ENCODE results near the gene CREBBP. TPM values are rescaled to one million over a fixed set of nuclear protein-coding genes. Genes with fewer than 3 reads are reported as not detected.

The CREBBP gene
- total RNA-seq, 1 donor from 2014 or later, result 31.8 TPM

GRCh38 chr16:3879887-3880564 lies 487 bp downstream of the CREBBP start:
- peak; percentile 68 for DNase-seq (ENCODE audit: low spot score)

- DNase-seq (ENCODE audit: low spot score), result peak; percentile 15
Observed at GRCh38 chr16:3879258-3879886, 1.1 kb downstream of the CREBBP start.

- peak; percentile 55 for DNase-seq (ENCODE audit: low spot score)
Observed at GRCh38 chr16:3878610-3879009, 1.9 kb downstream of the CREBBP start.

- DNase-seq (ENCODE audit: low spot score), result no peak
Observed at GRCh38 chr16:3876695-3877094, 3.8 kb downstream of the CREBBP start.

- no peak for DNase-seq (ENCODE audit: low spot score)
Observed at GRCh38 chr16:3876160-3876559, 4.4 kb downstream of the CREBBP start.

- DNase-seq (ENCODE audit: low spot score), result no peak
Observed at GRCh38 chr16:3874794-3875692, 5.5 kb downstream of the CREBBP start.

GRCh38 chr16:3874242-3874641 lies 6.3 kb downstream of the CREBBP start:
- no peak for DNase-seq (ENCODE audit: low spot score)

GRCh38 chr16:3873482-3874173 lies 6.9 kb downstream of the CREBBP start:
- no peak for DNase-seq (ENCODE audit: low spot score)

GRCh38 chr16:3872216-3872895 lies 8.2 kb downstream of the CREBBP start:
- no peak for DNase-seq (ENCODE audit: low spot score)

GRCh38 chr16:3868967-3869366 lies 11.5 kb downstream of the CREBBP start:
- no peak for DNase-seq (ENCODE audit: low spot score)

GRCh38 chr16:3868556-3868955 lies 12.0 kb downstream of the CREBBP start:
- no peak for DNase-seq (ENCODE audit: low spot score)

- DNase-seq (ENCODE audit: low spot score), result no peak
Observed at GRCh38 chr16:3866703-3867431, 13.6 kb downstream of the CREBBP start.

GRCh38 chr16:3865241-3865640 lies 15.3 kb downstream of the CREBBP start:
- DNase-seq (ENCODE audit: low spot score), result no peak

- no peak for DNase-seq (ENCODE audit: low spot score)
Observed at GRCh38 chr16:3864562-3864961, 16.0 kb downstream of the CREBBP start.

GRCh38 chr16:3863587-3863986 lies 16.9 kb downstream of the CREBBP start:
- DNase-seq (ENCODE audit: low spot score), result no peak

- no peak for DNase-seq (ENCODE audit: low spot score)
Observed at GRCh38 chr16:3861808-3862451, 18.6 kb downstream of the CREBBP start.

GRCh38 chr16:3859889-3860288 lies 20.6 kb downstream of the CREBBP start:
- DNase-seq (ENCODE audit: low spot score), result no peak

GRCh38 chr16:3858801-3859200 lies 21.7 kb downstream of the CREBBP start:
- DNase-seq (ENCODE audit: low spot score), result no peak

GRCh38 chr16:3857189-3858043 lies 23.1 kb downstream of the CREBBP start:
- peak; percentile 49 for DNase-seq (ENCODE audit: low spot score)

Measured in umbilical cord (tissue), 2 donors.